GM12892 (cell line): ENCODE data around the gene FLCN.

Experiments
- POLR2A ChIP-seq: IDR thresholded peaks from 2 replicates; pipeline ENCODE4 v1.6.1; 2011; ENCODE audit warnings: low read depth, low read length, control low read depth
- POLR2AphosphoS5 ChIP-seq: IDR thresholded peaks from 2 replicates; pipeline ENCODE4 v1.6.1; 2011; ENCODE audit warnings: low read depth, low read length, control low read depth
- TAF1 ChIP-seq: IDR thresholded peaks from 2 replicates; pipeline ENCODE4 v1.6.1; 2011; ENCODE audit warnings: low read depth, mild to moderate bottlenecking, control low read depth, low read length, borderline replicate concordance

GRCh38 chr17:17176341-17176740, 60.6 kb downstream of the FLCN start:
- TF ChIP-seq POLR2AphosphoS5 (no peak), POLR2A (no peak), TAF1 (no peak)
